MM.1S (cell line): ENCODE data around the gene DUS2.
A peak's percentile ranks its signal among the peaks of the same experiment; 100 is the strongest.
"Not testable (repeated sequence)": the region's sequence is repeated elsewhere in the genome, so short reads cannot be mapped to it uniquely, and the experiment has no call there.

ENCODE experiments used
- DNase-seq: peaks from one replicate; pipeline ENCODE4 v3.0.0-alpha.2; 2015
- H2AFZ ChIP-seq: fragments of 300-600 bp; sonication (generic); 2 replicates; pipeline ENCODE4 v1.6.0; 2016; ENCODE audit warnings: antibody characterized with exemption, low read length
- H3F3A ChIP-seq: fragments of 300-600 bp; sonication (generic); 2 replicates; pipeline ENCODE4 v1.6.1; 2016; ENCODE audit warnings: mild to moderate bottlenecking, antibody characterized with exemption, low read length, moderate library complexity, mixed read lengths; ENCODE audit not compliant: insufficient read depth
- H3K27ac ChIP-seq: fragments of 300-600 bp; sonication (generic); 2 replicates; pipeline ENCODE4 v1.5.1; 2016; ENCODE audit warnings: mild to moderate bottlenecking, low read length
- H3K27me3 ChIP-seq: fragments of 300-600 bp; sonication (generic); replicated peaks from 2 replicates; pipeline ENCODE4 v1.6.0; 2016; ENCODE audit warnings: low read length; ENCODE audit not compliant: insufficient read depth
- H3K36me3 ChIP-seq: fragments of 300-600 bp; sonication (generic); replicated peaks from 2 replicates; pipeline ENCODE4 v1.6.1; 2016; ENCODE audit warnings: mild to moderate bottlenecking, low read length, mixed read lengths; ENCODE audit not compliant: insufficient read depth
- H3K4me1 ChIP-seq: fragments of 300-600 bp; sonication (generic); 2 replicates; pipeline ENCODE4 v1.6.1; 2016; ENCODE audit warnings: low read length, mixed read lengths
- H3K4me2 ChIP-seq: fragments of 300-600 bp; sonication (generic); 2 replicates; pipeline ENCODE4 v1.6.0; 2016; ENCODE audit warnings: low read depth, low read length
- H3K4me3 ChIP-seq: fragments of 300-600 bp; sonication (generic); 2 replicates; pipeline ENCODE4 v1.5.1; 2016; ENCODE audit warnings: low read length, mixed read lengths
- H3K79me2 ChIP-seq: fragments of 300-600 bp; sonication (generic); 2 replicates; pipeline ENCODE4 v1.6.1; 2016; ENCODE audit warnings: mixed run types, low read length, mixed read lengths
- H3K9ac ChIP-seq: fragments of 300-600 bp; sonication (generic); 2 replicates; pipeline ENCODE4 v1.6.1; 2016; ENCODE audit warnings: low read length, mixed read lengths
- H3K9me2 ChIP-seq: fragments of 300-600 bp; sonication (generic); replicated peaks from 2 replicates; pipeline ENCODE4 v1.6.1; 2016; ENCODE audit warnings: mild to moderate bottlenecking, low read length, mixed read lengths; ENCODE audit not compliant: insufficient read depth
- H3K9me3 ChIP-seq: fragments of 300-600 bp; sonication (generic); replicated peaks from 2 replicates; pipeline ENCODE4 v1.6.1; 2016; ENCODE audit warnings: mild to moderate bottlenecking, low read length, mixed read lengths; ENCODE audit not compliant: insufficient read depth
- H4K20me1 ChIP-seq: fragments of 300-600 bp; sonication (generic); 2 replicates; pipeline ENCODE4 v1.6.1; 2016; ENCODE audit warnings: mild to moderate bottlenecking, low read length, moderate library complexity, mixed read lengths; ENCODE audit not compliant: insufficient read depth
- EZH2 ChIP-seq: fragments of 300-600 bp; sonication (generic); optimal IDR thresholded peaks from 2 replicates; pipeline ENCODE3; 2017; ENCODE audit warnings: low read depth, mild to moderate bottlenecking, antibody characterized with exemption, low read length, mixed read lengths
- EZH2phosphoT487 ChIP-seq: fragments of 300-600 bp; sonication (generic); IDR thresholded peaks from 2 replicates; pipeline ENCODE4 v1.6.1; 2018; ENCODE audit warnings: antibody characterized with exemption, low read length
- TF ChIP-seq, protein P1 (sequence below): fragments of 300-600 bp; sonication (generic); IDR thresholded peaks from 2 replicates; pipeline ENCODE4 v1.5.1; 2016; ENCODE audit warnings: antibody characterized with exemption, low read length, mixed read lengths

DUS2 gene

DNA sequence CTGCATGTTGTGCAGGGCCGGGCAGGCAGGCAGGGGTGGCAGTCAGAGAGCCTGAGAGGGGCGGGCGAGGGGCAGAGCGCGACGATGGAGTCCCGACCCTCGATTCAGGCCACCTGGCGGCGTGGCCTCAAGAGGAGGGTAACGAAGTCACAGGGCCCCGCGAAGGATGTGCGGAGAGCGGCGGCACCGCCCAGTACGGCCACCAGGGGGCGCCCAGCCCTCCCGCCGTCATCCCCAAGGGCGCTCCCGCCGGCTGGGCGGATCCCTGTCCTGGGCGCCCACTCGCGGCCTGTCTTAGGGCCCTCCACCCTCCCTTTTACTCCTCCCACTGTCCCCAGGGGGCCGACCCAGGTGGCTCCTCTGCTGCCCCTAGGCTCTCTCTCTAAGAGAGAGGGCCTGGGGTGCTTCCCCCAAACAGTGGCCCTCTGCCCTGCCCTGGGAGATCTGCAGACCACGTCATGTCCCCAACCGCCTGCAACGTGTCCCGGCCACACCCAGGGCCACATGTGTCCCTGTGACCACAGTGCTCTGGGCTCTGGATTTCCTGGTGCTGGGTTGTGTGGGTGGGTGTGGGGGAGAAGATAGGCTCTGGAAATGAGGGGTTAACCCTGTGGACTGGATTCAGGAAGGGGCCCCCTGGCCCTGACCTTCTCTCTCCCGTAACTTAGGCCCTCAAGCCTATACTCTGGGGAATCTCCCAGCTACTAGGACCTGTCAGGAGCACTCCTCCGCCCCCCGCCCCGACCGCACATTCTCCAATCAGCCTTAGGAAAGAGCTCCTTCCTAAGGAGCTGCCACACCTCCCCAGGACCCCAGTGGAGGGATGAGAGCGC, 29.7 kb upstream of the DUS2 start:
- Histone ChIP-seq H3K36me3 (no peaks in the 10 kb centered on the region), H3K4me2 (peak overlapping the region; percentile 95; the same call in 1 of the 2 replicates), H3K79me2 (no peaks in the 10 kb centered on the region), H3K4me1 (peaks cover 10% of the 10 kb centered on the region), H3K4me3 (peak overlapping the region; percentile 58), H3F3A (no peaks in the 10 kb centered on the region), H3K9ac (peak overlapping the region; percentile 65), H3K9me2 (no peaks in the 10 kb centered on the region), H4K20me1 (no peaks in the 10 kb centered on the region), H3K9me3 (no peaks in the 10 kb centered on the region), H3K27me3 (no peaks in the 10 kb centered on the region), H3K27ac (no peak overlapping the region), H2AFZ (peak overlapping the region; percentile 100)
- TF ChIP-seq, protein P1, sequence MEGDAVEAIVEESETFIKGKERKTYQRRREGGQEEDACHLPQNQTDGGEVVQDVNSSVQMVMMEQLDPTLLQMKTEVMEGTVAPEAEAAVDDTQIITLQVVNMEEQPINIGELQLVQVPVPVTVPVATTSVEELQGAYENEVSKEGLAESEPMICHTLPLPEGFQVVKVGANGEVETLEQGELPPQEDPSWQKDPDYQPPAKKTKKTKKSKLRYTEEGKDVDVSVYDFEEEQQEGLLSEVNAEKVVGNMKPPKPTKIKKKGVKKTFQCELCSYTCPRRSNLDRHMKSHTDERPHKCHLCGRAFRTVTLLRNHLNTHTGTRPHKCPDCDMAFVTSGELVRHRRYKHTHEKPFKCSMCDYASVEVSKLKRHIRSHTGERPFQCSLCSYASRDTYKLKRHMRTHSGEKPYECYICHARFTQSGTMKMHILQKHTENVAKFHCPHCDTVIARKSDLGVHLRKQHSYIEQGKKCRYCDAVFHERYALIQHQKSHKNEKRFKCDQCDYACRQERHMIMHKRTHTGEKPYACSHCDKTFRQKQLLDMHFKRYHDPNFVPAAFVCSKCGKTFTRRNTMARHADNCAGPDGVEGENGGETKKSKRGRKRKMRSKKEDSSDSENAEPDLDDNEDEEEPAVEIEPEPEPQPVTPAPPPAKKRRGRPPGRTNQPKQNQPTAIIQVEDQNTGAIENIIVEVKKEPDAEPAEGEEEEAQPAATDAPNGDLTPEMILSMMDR, result peak; percentile 92
- TF ChIP-seq EZH2 (no peak), EZH2phosphoT487 (no peak)
- peak; percentile 79 for DNase-seq

DNA sequence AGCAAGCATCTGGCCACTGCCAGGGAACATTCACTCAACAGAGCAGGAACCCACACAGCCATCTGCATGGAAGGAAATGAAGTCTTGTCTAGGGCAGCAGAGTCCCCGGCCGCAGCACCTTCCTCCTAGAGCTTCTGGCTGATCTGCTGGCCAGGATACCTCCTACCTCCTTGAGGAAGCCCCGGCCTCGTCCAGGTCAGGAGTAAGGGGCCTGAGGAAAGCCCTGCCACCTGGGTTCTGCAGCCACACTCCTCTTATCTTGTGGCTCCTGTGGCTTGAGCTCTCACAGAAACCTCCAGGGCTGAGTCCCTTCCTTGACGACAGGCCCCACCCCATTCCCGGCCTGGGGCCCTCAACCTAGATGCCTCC, 29.1 kb upstream of the DUS2 start:
- not testable (repeated sequence) for H3K9me2 ChIP-seq, H3K9me3 ChIP-seq, H3K4me2 ChIP-seq, DNase-seq, H3F3A ChIP-seq, H4K20me1 ChIP-seq, H3K79me2 ChIP-seq, H3K36me3 ChIP-seq, H3K4me3 ChIP-seq, H3K27ac ChIP-seq, H3K9ac ChIP-seq, H3K27me3 ChIP-seq
- H2AFZ ChIP-seq, result peak overlapping the region; percentile 100
- peaks cover 10% of the 10 kb centered on the region for H3K4me1 ChIP-seq

DNA sequence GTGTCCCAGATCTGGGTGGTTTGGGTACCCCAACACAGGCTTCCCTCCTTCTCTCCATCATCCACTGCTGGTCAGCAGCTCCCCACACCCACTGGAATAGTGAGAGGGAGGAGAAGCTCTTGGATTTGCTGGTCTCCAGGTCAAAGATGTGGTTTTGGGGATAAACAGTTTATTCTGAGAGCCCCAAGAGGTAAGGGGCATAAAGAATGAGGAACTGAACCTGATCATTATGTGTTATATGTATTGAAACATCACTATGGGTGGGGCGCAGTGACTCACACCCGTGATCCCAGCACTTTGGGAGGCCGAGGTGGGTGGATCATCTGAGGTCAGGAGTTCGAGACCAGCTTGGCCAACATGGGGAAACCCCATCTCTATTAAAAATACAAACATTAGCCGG, 27.7 kb upstream of the DUS2 start:
- no peaks in the 10 kb centered on the region for H3K9me2 ChIP-seq
- H3K27ac ChIP-seq, result no peak overlapping the region
- peaks cover 10% of the 10 kb centered on the region for H3K4me1 ChIP-seq
- H2AFZ ChIP-seq, result no peak overlapping the region
- H3K27me3 ChIP-seq, result no peaks in the 10 kb centered on the region
- H3F3A ChIP-seq, result no peaks in the 10 kb centered on the region
- H3K9ac ChIP-seq, result no peak overlapping the region
- no peaks in the 10 kb centered on the region for H3K9me3 ChIP-seq
- H3K4me3 ChIP-seq, result no peak overlapping the region
- no peak for DNase-seq
- H3K36me3 ChIP-seq, result no peaks in the 10 kb centered on the region
- no peaks in the 10 kb centered on the region for H3K79me2 ChIP-seq
- TF ChIP-seq, protein P1, result no peak
- no peak for TF ChIP-seq EZH2
- TF ChIP-seq EZH2phosphoT487, result no peak
- H3K4me2 ChIP-seq, result no peak overlapping the region
- no peaks in the 10 kb centered on the region for H4K20me1 ChIP-seq

DNA sequence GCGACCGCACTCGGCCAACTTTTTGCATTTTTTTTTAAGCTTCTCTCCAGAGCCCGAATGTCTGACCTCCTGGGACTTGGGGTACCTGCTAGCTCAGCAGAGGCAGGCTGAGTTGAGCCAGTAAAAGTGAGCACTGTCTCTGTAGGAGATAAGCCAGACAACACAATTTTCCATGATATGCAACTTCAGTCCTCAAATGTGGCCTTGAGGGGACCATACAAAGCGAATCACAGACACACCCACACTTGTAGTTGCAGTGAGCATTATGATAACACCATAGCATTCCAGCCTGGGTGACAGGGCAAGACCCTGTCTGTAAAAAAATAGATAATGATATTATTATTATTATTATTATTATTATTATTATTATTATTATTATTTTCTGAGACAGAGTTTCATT, 26.4 kb upstream of the DUS2 start:
- Histone ChIP-seq H3K27me3 (no peaks in the 10 kb centered on the region), H3K4me3 (no peak overlapping the region), H4K20me1 (no peaks in the 10 kb centered on the region), H3K79me2 (no peaks in the 10 kb centered on the region), H3K27ac (no peak overlapping the region), H3K9ac (no peak overlapping the region), H3F3A (no peaks in the 10 kb centered on the region), H3K4me1 (peaks cover 10% of the 10 kb centered on the region), H2AFZ (no peak overlapping the region), H3K4me2 (no peak overlapping the region), H3K9me2 (no peaks in the 10 kb centered on the region), H3K9me3 (no peaks in the 10 kb centered on the region), H3K36me3 (no peaks in the 10 kb centered on the region)
- no peak for DNase-seq
- no peak for TF ChIP-seq EZH2phosphoT487
- TF ChIP-seq EZH2, result no peak
- TF ChIP-seq, protein P1, result no peak

DNA sequence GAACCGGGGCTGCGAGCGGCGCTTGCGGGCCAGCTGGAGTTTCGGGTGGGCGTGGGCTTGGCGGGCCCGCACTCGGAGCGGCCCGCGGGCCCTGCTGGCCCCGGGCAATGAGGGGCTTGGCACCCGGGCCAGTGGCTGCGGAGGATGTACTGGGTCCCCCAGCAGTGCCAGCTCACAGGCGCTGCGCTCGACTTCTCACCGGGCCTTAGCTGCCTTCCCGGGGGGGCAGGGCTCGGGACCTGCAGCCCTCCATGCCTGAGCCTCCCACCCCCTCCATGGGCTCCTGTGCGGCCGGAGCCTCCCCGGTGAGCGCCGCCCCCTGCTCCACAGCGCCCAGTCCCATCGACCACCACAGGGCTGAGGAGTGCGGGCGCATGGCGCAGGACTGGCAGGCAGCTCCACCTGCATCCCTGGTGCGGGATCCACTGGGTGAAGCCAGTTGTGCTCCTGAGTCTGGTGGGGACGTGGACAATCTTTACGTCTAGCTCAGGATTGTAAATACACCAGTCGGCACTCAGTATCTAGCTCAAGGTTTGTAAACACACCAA, 24.8 kb upstream of the DUS2 start:
- not testable (repeated sequence) for H3K4me1 ChIP-seq, H3K4me3 ChIP-seq, H3K9me2 ChIP-seq, H3K4me2 ChIP-seq, H4K20me1 ChIP-seq, H3K27me3 ChIP-seq, H3K36me3 ChIP-seq, H3K27ac ChIP-seq, H3K79me2 ChIP-seq, H3K9me3 ChIP-seq, H3K9ac ChIP-seq, DNase-seq, H3F3A ChIP-seq, H2AFZ ChIP-seq
